A549 (cell line): ENCODE measurements around the gene CUX1. TPM values are rescaled to one million over a fixed set of nuclear protein-coding genes. Genes with fewer than 3 reads are reported as not detected.

Source experiments
- ATAC-seq, 2 experiments: fragments of 200-7000 bp in 1 of 2; fragments of >200 bp in 1 of 2; cut with Nextera tagmentation in 1 of 2; cut with Tn5 transposase in 1 of 2; 3 replicates each; pipeline versions ENCODE4 v1.8.0 to v1.9.1; 2018 to 2020; ENCODE audit warnings: mild to moderate bottlenecking in 1 of 2, moderate library complexity in 1 of 2
- CTCF ChIA-PET: fragments of 300-600 bp; sonication (Branson Sonifier 250); formaldehyde crosslinking; extraction: SDS; loops from one replicate; lab custom pipeline; 2021; ENCODE audit warnings: antibody characterized with exemption, inconsistent platforms; lab: Yijun Ruan, JAX
- POLR2A ChIA-PET: fragments of 350-600 bp; formaldehyde crosslinking; extraction: SDS; loops from one replicate; lab custom pipeline; 2021; ENCODE audit warnings: antibody characterized with exemption, inconsistent platforms; lab: Yijun Ruan, JAX
- DNase-seq, 2 experiments: peaks; one replicate each; pipeline versions ENCODE4 v3.0.0 to v3.0.0-alpha.2; 2011 to 2016; ENCODE audit warnings: low read depth in 1 of 2, low spot score in 1 of 2
- FAIRE-seq: peaks from 2 replicates; lab custom pipeline; 2011; peaks lifted over from hg19 to GRCh38; lab: Jason Lieb, UNC
- H3K27ac ChIP-seq, 2 experiments: fragments of >200 bp; sonication (Bioruptor Twin); formaldehyde crosslinking; 3 replicates each; pipeline ENCODE4 v1.5.1; 2016 to 2017
- H3K4me1 ChIP-seq: fragments of >200 bp; sonication (Bioruptor Twin); formaldehyde crosslinking; 3 replicates; pipeline ENCODE4 v1.6.1; 2016
- H3K4me2 ChIP-seq: fragments of >200 bp; sonication (Bioruptor Twin); formaldehyde crosslinking; 3 replicates; pipeline ENCODE4 v1.6.1; 2016
- H3K4me3 ChIP-seq: fragments of >200 bp; sonication (Bioruptor Twin); formaldehyde crosslinking; 3 replicates; pipeline ENCODE4 v1.5.1; 2016
- H3K9me3 ChIP-seq: fragments of >200 bp; sonication (Bioruptor Twin); formaldehyde crosslinking; 3 replicates; pipeline ENCODE4 v1.6.1; 2016
- CHD4 ChIP-seq: fragments of 200-600 bp; sonication (generic); IDR thresholded peaks from 2 replicates; pipeline ENCODE4 v1.6.1; 2016; ENCODE audit warnings: antibody characterized with exemption, mild to moderate bottlenecking, borderline replicate concordance
- FOSL2 ChIP-seq, 2 experiments: fragments of 450-650 bp in 1 of 2; fragments of >200 bp in 1 of 2; sonication (Bioruptor Twin) in 1 of 2; formaldehyde crosslinking; IDR thresholded peaks; 2 replicates each; pipeline versions ENCODE4 v1.5.0 to v1.6.1; 2016 to 2020; ENCODE audit warnings: mild to moderate bottlenecking in 1 of 2, moderate library complexity in 1 of 2
- GATA3 ChIP-seq: IDR thresholded peaks from 2 replicates; pipeline ENCODE4 v1.6.1; 2012; ENCODE audit warnings: borderline replicate concordance
- HES2 ChIP-seq: fragments of >200 bp; sonication (Bioruptor Twin); formaldehyde crosslinking; IDR thresholded peaks from 2 replicates; pipeline ENCODE4 v1.6.1; 2016
- HOXB13 ChIP-seq: fragments of 250-450 bp; sonication (Bioruptor Pico); IDR thresholded peaks from 2 replicates; pipeline ENCODE4 v1.5.0; 2020; ENCODE audit warnings: low read depth, mild to moderate bottlenecking, moderate library complexity
- KDM1A ChIP-seq: fragments of 200-600 bp; sonication (generic); IDR thresholded peaks from 2 replicates; pipeline ENCODE4 v1.6.1; 2016; ENCODE audit warnings: low read depth, mild to moderate bottlenecking
- KDM5A ChIP-seq: fragments of 200-600 bp; sonication (generic); IDR thresholded peaks from 2 replicates; pipeline ENCODE4 v1.6.1; 2016; ENCODE audit warnings: antibody characterized with exemption, mild to moderate bottlenecking
- MAZ ChIP-seq: fragments of 150-350 bp; IDR thresholded peaks from 2 replicates; pipeline ENCODE4 v1.6.1; 2014; ENCODE audit warnings: antibody characterized with exemption, low read depth, low read length, borderline replicate concordance
- RARB ChIP-seq: fragments of 250-450 bp; sonication (Bioruptor Pico); IDR thresholded peaks from 2 replicates; pipeline ENCODE4 v1.8.0; 2021; ENCODE audit warnings: mild to moderate bottlenecking, moderate library complexity
- RNF2 ChIP-seq: fragments of 200-600 bp; sonication (generic); IDR thresholded peaks from 2 replicates; pipeline ENCODE4 v1.6.1; 2016; ENCODE audit warnings: low read depth, mild to moderate bottlenecking, antibody characterized with exemption, moderate library complexity, borderline replicate concordance
- SREBF2 ChIP-seq: fragments of 450-650 bp; IDR thresholded peaks from 2 replicates; pipeline ENCODE4 v1.6.1; 2014; ENCODE audit warnings: mild to moderate bottlenecking, moderate library complexity
- ZFP36 ChIP-seq: fragments of 450-650 bp; IDR thresholded peaks from 2 replicates; pipeline ENCODE4 v1.6.1; 2014; ENCODE audit warnings: borderline replicate concordance; ENCODE audit not compliant: partially characterized antibody
- WGBS: methylation state at CpG from one replicate; pipeline ENCODE4 v1.1.6; 2017; ENCODE audit errors: missing lambda C conversion rate; 5-methylcytosine and 5-hydroxymethylcytosine counted together
- polyA plus RNA-seq, 4 experiments: library from polyadenylated mRNA; depleted of rRNA in 3 of 4; stranded (reverse); fragments of >200 nt; fragmentation: RNase III in 1 of 4; extraction: RNeasy Plus Mini Kit Qiagen cat#74134 plus additional on column Dnase treatment in 1 of 4; gene quantifications; 2 replicates in 3 of 4; 3 replicates in 1 of 4; pipeline ENCODE4 v1.2.3, GENCODE V29; 2011 to 2017
- TF ChIP-seq, protein P1 (sequence below): fragments of >200 bp; sonication (Bioruptor Twin); formaldehyde crosslinking; IDR thresholded peaks from 3 replicates; pipeline ENCODE4 v1.5.1; 2016
- TF ChIP-seq, protein P2 (sequence below): IDR thresholded peaks from 2 replicates; pipeline ENCODE4 v1.6.1; 2012

The CUX1 gene
- polyA plus RNA-seq, 2 of the 4 experiments (the other 2 are of a cell fraction), result 32.7 to 33.4 TPM

DNA sequence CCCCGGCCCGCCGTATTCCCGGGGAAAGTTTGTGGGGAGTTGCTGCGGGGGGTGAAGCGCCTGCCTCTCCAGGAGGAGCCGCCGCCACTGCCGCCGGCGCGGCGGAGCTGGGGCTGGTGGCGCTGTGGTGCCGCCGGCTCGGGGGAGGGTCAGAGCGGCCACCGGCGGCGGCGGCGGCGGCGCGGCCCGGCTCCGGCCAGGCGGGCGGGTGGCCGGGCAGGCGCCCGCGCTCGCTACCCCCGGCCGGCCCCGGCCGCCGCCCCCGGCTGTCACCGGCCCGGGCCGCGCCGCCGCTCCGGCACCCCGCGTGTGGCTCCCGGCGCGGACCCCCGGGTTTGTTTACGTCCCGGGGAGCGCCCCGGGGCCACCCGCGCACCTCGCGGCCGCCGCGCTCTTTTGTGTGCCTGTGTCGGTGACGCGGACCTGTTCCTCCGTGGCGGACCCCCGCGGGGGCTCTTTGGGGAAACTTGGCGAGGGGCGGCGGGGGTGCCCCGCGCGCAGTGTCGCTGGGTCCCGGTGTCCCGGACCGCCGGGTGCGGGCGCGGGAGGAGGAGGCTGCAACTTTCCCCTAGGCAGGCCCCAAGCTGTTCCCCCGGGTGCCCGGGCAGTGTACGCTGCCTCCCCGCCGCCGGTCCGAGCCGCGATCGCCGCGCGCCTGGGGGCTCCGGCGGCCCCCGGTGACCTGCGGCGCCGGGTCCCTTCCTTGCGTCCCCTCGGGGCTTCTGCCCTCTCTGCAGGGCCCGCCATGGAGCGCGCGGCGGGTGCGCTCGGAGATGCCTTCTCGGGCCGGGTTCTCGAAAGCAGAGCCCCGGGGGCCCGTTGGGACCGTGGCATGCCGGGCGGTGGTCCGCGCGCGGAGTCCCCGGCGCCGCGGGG, 593 bp upstream of the CUX1 start (continued):
- TF ChIP-seq, protein P1, sequence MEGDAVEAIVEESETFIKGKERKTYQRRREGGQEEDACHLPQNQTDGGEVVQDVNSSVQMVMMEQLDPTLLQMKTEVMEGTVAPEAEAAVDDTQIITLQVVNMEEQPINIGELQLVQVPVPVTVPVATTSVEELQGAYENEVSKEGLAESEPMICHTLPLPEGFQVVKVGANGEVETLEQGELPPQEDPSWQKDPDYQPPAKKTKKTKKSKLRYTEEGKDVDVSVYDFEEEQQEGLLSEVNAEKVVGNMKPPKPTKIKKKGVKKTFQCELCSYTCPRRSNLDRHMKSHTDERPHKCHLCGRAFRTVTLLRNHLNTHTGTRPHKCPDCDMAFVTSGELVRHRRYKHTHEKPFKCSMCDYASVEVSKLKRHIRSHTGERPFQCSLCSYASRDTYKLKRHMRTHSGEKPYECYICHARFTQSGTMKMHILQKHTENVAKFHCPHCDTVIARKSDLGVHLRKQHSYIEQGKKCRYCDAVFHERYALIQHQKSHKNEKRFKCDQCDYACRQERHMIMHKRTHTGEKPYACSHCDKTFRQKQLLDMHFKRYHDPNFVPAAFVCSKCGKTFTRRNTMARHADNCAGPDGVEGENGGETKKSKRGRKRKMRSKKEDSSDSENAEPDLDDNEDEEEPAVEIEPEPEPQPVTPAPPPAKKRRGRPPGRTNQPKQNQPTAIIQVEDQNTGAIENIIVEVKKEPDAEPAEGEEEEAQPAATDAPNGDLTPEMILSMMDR, result peak; percentile 26; the same call in 1 of the 3 replicates
- TF ChIP-seq, all 56 proteins: peak for 6

- H3K27ac ChIP-seq, result peak overlapping the region; percentile 99 to 100
- no peaks in the 10 kb centered on the region for H3K9me3 ChIP-seq
- ChIA-PET CTCF (interaction anchor here (1.0 to 2.7 kb wide), 5 partner anchors 8 to 75 kb away, joined by 3 to 11 read pairs (median 4); no protein-coding TSS in a partner anchor), POLR2A (no interaction called here)
- H3K4me1 ChIP-seq, result peaks cover 38% of the 10 kb centered on the region; the same call in 2 of the 3 replicates
- H3K4me2 ChIP-seq, result peak overlapping the region; percentile 65
- peak overlapping the region; percentile 92 for H3K4me3 ChIP-seq
- DNase-seq, result no peak
- WGBS, result 89% methylated on average over 14 of the region's 14 CpGs
- ATAC-seq, result no peak
- FAIRE-seq, result no peak
- TF ChIP-seq KDM1A (no peak), ZFP36 (no peak)
Observed at GRCh38 chr7:101818287-101819071, 1.1 kb downstream of the CUX1 start.

- 84% methylated on average over 2 of the region's 2 CpGs for WGBS
- FAIRE-seq, result no peak
- Histone ChIP-seq H3K4me2 (peak overlapping the region; percentile 65), H3K4me3 (no peak overlapping the region), H3K9me3 (no peaks in the 10 kb centered on the region), H3K4me1 (peaks cover 39% of the 10 kb centered on the region; the same call in 2 of the 3 replicates), H3K27ac (peak overlapping the region in 1 of 2 experiments; percentile 100; a peak in 1 of 6 replicates)
- ATAC-seq, result no peak
- no peak for TF ChIP-seq RARB (CRISPR knock-in tag)
- POLR2A ChIA-PET, result no interaction called here
- CTCF ChIA-PET, result interaction anchor here (1.4 kb wide), 1 partner anchor 37 kb away, joined by 4 read pairs; no protein-coding TSS in a partner anchor
- DNase-seq, result no peak
Observed at GRCh38 chr7:101819183-101819582, 1.8 kb downstream of the CUX1 start.

DNA sequence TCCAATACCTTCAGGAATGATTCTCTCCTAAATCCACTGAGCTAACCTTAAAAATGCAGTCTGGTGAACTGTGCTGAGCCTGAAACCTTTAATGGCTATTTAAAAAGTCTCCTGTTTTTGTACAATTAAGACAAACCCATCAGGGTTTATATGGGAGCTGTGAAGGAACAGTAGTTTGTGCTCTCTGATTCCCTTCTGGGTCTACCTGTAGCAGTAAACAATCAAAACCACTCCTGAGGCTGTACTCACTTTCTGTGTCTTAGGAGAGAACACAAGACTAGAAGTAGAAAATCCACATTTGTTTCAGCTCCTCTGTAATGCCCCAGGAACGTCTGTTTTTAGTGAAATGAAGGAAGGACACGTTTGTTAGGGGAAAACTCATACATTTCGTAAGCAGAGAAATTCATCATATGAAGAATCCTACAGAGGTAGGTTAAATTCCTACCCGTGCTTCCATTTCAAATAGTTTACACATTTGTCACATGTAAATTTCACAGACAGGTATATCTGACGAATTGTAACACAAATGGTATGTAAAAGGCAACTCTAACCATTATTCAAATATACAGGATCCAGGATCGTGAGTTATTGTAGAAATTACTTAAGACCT, 2.6 kb downstream of the CUX1 start:
- ChIA-PET POLR2A (interaction anchor here (0.6 kb wide), 1 partner anchor 14 kb away, joined by 4 read pairs; no protein-coding TSS in a partner anchor), CTCF (interaction anchor here (0.6 to 1.4 kb wide), 3 partner anchors 131 to 417 kb away, joined by 3 to 4 read pairs (median 3); no protein-coding TSS in a partner anchor)
- H3K4me3 ChIP-seq, result no peak overlapping the region
- ATAC-seq (no peak), DNase-seq (no peak), FAIRE-seq (no peak)
- H3K9me3 ChIP-seq, result no peaks in the 10 kb centered on the region
- TF ChIP-seq SREBF2, result no peak
- no peak for TF ChIP-seq HES2
- no peak for TF ChIP-seq GATA3
- TF ChIP-seq RNF2, result no peak
- no peak for TF ChIP-seq MAZ
- TF ChIP-seq, protein P2, sequence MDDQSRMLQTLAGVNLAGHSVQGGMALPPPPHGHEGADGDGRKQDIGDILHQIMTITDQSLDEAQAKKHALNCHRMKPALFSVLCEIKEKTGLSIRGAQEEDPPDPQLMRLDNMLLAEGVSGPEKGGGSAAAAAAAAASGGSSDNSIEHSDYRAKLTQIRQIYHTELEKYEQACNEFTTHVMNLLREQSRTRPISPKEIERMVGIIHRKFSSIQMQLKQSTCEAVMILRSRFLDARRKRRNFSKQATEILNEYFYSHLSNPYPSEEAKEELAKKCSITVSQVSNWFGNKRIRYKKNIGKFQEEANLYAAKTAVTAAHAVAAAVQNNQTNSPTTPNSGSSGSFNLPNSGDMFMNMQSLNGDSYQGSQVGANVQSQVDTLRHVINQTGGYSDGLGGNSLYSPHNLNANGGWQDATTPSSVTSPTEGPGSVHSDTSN, result no peak
- no peak for TF ChIP-seq KDM5A
- TF ChIP-seq RARB (CRISPR knock-in tag), result no peak
- TF ChIP-seq HOXB13 (CRISPR knock-in tag), result no peak
- no peak for TF ChIP-seq CHD4
- TF ChIP-seq FOSL2 (IDR thresholded peaks at IDR 0.05), result no peak
- TF ChIP-seq FOSL2 (CRISPR knock-in tag; IDR thresholded peaks at IDR 0.05), result no peak
- H3K4me1 ChIP-seq, result peaks cover 39% of the 10 kb centered on the region; the same call in 2 of the 3 replicates
- WGBS, result 74% methylated on average over 6 of the region's 6 CpGs
- peak overlapping the region in 1 of 2 experiments; percentile 100; a peak in 2 of 6 replicates for H3K27ac ChIP-seq
- peak overlapping the region; percentile 65 for H3K4me2 ChIP-seq
